Upper lobe of right lung (tissue), 1 donor: ENCODE data around the gene CD300LG. TPM values are rescaled to one million over a fixed set of nuclear protein-coding genes. Genes with fewer than 3 reads are reported as not detected.
A peak's percentile ranks its signal among the peaks of the same experiment; 100 is the strongest.

Experiments
- ATAC-seq: fragments of 200-7000 bp; cut with Tn5 transposase; one replicate; pipeline ENCODE4 v1.9.1; 2020; ENCODE audit warnings: mild to moderate bottlenecking, moderate library complexity
- DNase-seq: peaks from one replicate; pipeline ENCODE4 v3.0.0-alpha.2; 2020
- H3K27ac ChIP-seq: fragments of 200-600 bp; one replicate; pipeline ENCODE4 v1.8.0; 2022
- H3K27me3 ChIP-seq: fragments of 200-600 bp; one replicate; pipeline ENCODE4 v1.8.0; 2022; ENCODE audit warnings: mild to moderate bottlenecking
- H3K36me3 ChIP-seq: fragments of 200-600 bp; one replicate; pipeline ENCODE4 v1.8.0; 2022
- H3K4me1 ChIP-seq: fragments of 200-600 bp; one replicate; pipeline ENCODE4 v1.8.0; 2022
- H3K4me3 ChIP-seq: fragments of 200-600 bp; one replicate; pipeline ENCODE4 v1.8.0; 2022; ENCODE audit warnings: mild to moderate bottlenecking
- H3K9me3 ChIP-seq: fragments of 200-600 bp; one replicate; pipeline ENCODE4 v1.8.0; 2022
- intact Hi-C: fragments of 100-400 bp; cut with DNase I; formaldehyde crosslinking; loops from one replicate; pipeline ENCODE4 v1.11.0; 2022
- total RNA-seq: library from RNA; stranded (reverse); fragmentation: NEBNext Ultra II Directional; extraction: Animal tissue kit (Norgen Biotek cat#: 25700); gene quantifications from one replicate; pipeline ENCODE4 v1.2.1, GENCODE V29; 2021
- TF ChIP-seq, protein P1 (sequence below): fragments of 200-600 bp; IDR thresholded peaks from one replicate; pipeline ENCODE4 v1.8.0; 2022; ENCODE audit warnings: antibody characterized with exemption
- donor health status: DM: no; HTN: yes; CAD: no; lungs with severe emphysema.

Gene CD300LG
- total RNA-seq, 1 donor from 2014 or later, result 0.81 TPM

DNA sequence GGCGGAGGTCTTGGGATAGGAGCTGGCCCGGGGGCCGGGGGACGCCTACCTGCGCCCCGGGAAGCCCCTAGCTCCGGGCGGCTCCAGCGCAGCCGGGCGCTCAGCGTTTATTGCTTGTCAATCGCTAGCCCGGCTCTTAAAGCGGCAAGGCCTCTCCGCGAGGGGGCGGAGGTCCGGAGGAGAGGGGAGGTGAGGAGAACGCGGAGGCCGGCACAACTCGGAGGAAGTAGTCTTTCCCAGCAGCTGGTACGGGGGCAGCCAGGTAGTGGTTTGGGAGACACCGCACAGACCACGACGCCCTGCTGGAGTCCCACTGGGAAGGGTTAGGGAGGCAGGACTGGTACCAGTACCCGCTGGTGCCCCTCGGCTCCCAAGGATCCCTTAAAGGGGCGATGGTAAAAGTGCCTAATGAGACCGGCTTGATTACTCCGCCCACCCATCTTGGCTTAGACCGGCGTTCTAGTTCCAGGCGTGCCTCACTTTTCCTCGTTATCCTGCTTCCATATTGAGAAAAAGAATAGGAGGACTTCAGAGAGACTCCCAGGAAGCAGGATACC, 60.5 kb downstream of the CD300LG start, which contains the start of gene MPP2:
Gene MPP2, minus strand, starts transcription at position 112 of the 557 bp plus-strand sequence. CDS start 3,076 bp downstream, outside the sequence.
- H3K9me3 ChIP-seq, result no peaks in the 10 kb centered on the region
- DNase-seq (peak; percentile 75), ATAC-seq (peak; percentile 44)
- intact Hi-C loops, result no loop called here
- peaks cover 53% of the 10 kb centered on the region for H3K27me3 ChIP-seq
- peak within 1 kb of the TSS; percentile 47 for H3K27ac ChIP-seq
- TF ChIP-seq, protein P1, sequence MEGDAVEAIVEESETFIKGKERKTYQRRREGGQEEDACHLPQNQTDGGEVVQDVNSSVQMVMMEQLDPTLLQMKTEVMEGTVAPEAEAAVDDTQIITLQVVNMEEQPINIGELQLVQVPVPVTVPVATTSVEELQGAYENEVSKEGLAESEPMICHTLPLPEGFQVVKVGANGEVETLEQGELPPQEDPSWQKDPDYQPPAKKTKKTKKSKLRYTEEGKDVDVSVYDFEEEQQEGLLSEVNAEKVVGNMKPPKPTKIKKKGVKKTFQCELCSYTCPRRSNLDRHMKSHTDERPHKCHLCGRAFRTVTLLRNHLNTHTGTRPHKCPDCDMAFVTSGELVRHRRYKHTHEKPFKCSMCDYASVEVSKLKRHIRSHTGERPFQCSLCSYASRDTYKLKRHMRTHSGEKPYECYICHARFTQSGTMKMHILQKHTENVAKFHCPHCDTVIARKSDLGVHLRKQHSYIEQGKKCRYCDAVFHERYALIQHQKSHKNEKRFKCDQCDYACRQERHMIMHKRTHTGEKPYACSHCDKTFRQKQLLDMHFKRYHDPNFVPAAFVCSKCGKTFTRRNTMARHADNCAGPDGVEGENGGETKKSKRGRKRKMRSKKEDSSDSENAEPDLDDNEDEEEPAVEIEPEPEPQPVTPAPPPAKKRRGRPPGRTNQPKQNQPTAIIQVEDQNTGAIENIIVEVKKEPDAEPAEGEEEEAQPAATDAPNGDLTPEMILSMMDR, result no peak
- peak within 1 kb of the TSS; percentile 54 for H3K4me3 ChIP-seq
- peaks cover 27% of the 10 kb centered on the region for H3K4me1 ChIP-seq
- no peaks in the 10 kb centered on the region for H3K36me3 ChIP-seq

DNA sequence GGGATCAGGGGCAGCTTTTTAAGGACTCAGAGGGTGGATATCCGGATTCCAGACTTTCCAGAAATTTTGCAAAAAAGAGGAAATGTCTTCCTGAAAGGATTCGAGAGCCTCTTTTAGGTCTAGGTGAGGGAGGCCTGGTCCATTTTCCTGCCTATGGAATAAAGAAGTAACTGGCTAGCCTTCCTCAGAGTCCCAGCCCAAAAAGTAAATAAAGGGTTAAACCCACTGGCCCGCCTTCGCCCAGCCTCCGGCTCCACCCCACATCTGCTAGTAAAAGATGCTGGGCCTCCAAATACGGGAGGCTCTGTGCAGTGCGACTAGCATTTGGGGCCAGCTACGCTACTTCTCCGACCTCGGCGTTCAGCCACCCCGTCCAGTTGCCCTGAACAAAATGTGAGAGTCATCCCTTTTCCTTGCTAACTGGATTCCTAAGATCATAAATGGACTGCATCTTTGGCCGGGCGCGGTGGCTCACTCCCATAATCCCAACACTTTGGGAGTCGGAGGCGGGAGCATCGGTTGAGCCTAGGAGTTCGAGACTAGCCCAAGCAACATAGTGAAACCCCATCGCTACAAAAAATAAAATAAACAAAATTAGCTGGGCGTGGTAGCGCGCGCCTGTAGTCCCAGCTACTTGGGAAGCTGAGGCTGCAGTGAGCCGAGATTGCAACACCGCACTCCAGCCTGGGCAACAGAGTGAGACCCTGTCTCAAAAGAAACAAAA, 61.2 kb downstream of the CD300LG start:
- intact Hi-C loops, result no loop called here
- TF ChIP-seq, protein P1, result no peak
- DNase-seq, result no peak
- Histone ChIP-seq H3K4me1 (peaks cover 27% of the 10 kb centered on the region), H3K27me3 (peaks cover 53% of the 10 kb centered on the region), H3K4me3 (peak overlapping the region; percentile 54), H3K27ac (peak overlapping the region; percentile 47), H3K9me3 (no peaks in the 10 kb centered on the region), H3K36me3 (no peaks in the 10 kb centered on the region)
- ATAC-seq, result peak; percentile 26

DNA sequence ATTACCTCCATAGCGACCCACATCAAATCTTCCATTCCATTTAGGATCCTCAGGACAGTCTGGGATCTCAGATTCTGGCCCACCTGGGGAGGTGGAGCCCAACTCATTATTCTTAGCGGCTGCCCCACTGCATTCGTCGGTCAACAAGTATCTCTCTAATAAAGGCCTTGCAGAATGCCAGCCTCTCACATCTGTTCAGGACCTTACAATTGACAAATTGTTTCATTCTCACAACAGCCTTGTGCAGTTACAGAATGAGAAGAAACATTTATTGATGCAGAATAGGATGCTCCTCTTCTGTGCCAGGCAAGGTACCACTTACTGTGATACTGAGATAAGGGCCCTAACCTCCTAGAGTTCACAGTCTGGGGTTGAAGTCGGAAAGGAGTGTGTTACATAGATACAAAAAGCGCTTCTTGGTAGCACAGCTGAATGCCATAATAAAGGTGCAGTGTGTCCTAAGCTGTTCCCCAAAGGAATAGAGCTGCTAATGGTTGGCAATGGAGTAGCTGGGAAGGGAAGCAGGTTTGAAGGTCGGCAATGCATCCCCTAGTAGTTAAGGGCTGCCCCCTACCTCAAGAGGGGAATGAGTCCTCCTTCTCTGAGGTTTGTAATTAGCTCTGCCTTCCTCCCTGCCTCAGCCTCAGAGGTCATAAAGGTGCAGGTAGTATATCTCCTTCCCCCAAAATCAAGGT, 62.7 kb downstream of the CD300LG start:
- H3K27me3 ChIP-seq, result peaks cover 42% of the 10 kb centered on the region
- H3K4me3 ChIP-seq, result no peak overlapping the region
- DNase-seq (no peak), ATAC-seq (no peak)
- no peaks in the 10 kb centered on the region for H3K36me3 ChIP-seq
- TF ChIP-seq, protein P1, result no peak
- intact Hi-C loops, result no loop called here
- peaks cover 27% of the 10 kb centered on the region for H3K4me1 ChIP-seq
- no peaks in the 10 kb centered on the region for H3K9me3 ChIP-seq
- no peak overlapping the region for H3K27ac ChIP-seq

DNA sequence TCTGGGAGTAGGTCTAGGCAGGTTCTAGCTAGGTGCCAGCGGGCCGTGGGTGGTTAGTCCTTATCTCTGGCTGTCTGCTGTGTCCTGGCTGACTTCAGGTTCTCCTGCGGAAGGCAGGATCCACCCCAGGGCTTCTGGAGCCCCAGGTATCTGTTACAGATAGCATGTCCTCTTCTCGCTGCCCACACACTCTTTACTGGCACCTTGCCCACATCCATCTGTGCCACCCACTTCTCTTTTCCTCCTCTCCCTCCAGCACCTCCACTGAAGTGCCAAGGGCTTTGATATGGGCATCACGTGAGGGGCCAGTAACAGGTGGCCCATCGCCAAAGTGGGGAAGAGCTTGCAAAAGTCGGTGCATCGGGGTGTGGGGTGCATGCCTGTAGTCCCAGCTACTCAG, 64.9 kb downstream of the CD300LG start:
- Histone ChIP-seq H3K27me3 (peaks cover 20% of the 10 kb centered on the region), H3K4me1 (peaks cover 14% of the 10 kb centered on the region), H3K4me3 (no peak overlapping the region), H3K9me3 (no peaks in the 10 kb centered on the region), H3K27ac (no peak overlapping the region), H3K36me3 (no peaks in the 10 kb centered on the region)
- no peak for DNase-seq
- intact Hi-C loops, result no loop called here
- TF ChIP-seq, protein P1, result no peak
- ATAC-seq, result no peak

DNA sequence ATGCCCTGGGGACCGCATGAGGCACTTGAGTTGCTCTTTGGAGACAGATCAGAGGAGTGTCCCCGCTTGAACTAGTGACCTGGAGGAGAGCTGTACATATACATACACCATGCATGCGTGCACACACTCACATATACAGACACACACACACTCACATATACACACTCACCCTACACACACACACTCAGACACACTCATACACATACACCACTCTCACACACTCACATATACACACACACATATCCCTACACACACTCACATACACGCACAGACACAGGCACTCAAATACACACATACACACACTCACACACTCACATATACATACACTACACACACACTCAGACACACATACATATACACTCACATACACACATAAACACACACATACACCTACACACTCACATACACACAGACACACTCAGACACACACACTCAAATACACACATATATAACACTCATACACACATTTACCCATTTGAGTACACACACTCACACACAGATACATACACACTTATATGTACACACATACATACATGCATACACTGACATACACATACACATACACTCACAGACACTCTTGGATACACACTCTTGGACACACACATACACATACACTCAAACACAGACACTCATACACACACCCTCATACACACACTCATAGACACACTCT, 65.8 kb downstream of the CD300LG start:
- H3K27ac ChIP-seq, result no peak overlapping the region
- H3K4me1 ChIP-seq, result peaks cover 10% of the 10 kb centered on the region
- no peaks in the 10 kb centered on the region for H3K9me3 ChIP-seq
- H3K27me3 ChIP-seq, result peaks cover 11% of the 10 kb centered on the region
- intact Hi-C loops, result no loop called here
- ATAC-seq (no peak), DNase-seq (no peak)
- TF ChIP-seq, protein P1, result no peak
- no peaks in the 10 kb centered on the region for H3K36me3 ChIP-seq
- H3K4me3 ChIP-seq, result no peak overlapping the region

Other genes starting within 250 kb of the CD300LG start
- 1.5 TPM for gene MEOX1, start 185.3 kb upstream of the CD300LG start, total RNA-seq
- not detected for gene SOST, start 88.4 kb upstream of the CD300LG start, total RNA-seq
- gene DUSP3, start 68.2 kb upstream of the CD300LG start, total RNA-seq, result 100.0 TPM
- not detected for gene CFAP97D1, start 66.7 kb upstream of the CD300LG start, total RNA-seq
- gene MPP3, start 14.0 kb upstream of the CD300LG start, total RNA-seq, result 28.6 TPM
- gene MPP2, start 60.4 kb downstream of the CD300LG start, total RNA-seq, result 0.49 TPM
- gene PPY, start 95.3 kb downstream of the CD300LG start, total RNA-seq, result not detected
- gene PYY, start 106.8 kb downstream of the CD300LG start, total RNA-seq, result not detected
- 7.1 TPM for gene NAGS, start 157.4 kb downstream of the CD300LG start, total RNA-seq
- 27.4 TPM for gene TMEM101, start 167.8 kb downstream of the CD300LG start, total RNA-seq
- gene LSM12, start 219.5 kb downstream of the CD300LG start, total RNA-seq, result 39.8 TPM
- gene G6PC3, start 223.6 kb downstream of the CD300LG start, total RNA-seq, result 39.7 TPM